ENCODE results near the gene ORMDL2. TPM values are rescaled to one million over a fixed set of nuclear protein-coding genes. Genes with fewer than 3 reads are reported as not detected.

Gene ORMDL2
- total RNA-seq, 1 donor from 2014 or later = 12.5 TPM

DNA sequence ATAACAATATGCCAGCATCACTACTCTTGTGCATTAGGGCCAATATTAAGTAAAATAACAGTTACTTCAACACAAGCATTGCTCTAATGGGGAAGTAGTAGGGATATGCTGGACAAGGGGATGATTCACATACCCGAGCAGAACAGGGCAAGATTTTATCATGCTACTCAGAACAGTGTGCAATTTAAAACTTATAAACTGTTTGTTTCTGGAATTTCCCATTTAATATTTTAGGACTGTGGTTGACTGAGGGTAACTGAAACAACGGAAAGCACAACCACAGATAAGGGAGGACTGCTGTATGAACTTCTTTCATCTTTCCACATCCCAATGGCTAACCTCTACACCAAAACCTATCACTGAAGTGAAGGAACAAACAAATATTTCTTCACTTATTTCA is 37.2 kb upstream of the ORMDL2 start:
- Histone ChIP-seq H3K27ac (no peak overlapping the region), H3K9ac (no peak overlapping the region), H3F3A (ENCODE audit: low read depth) (peaks cover 5% of the 10 kb centered on the region), H4K20me1 (ENCODE audit: low read depth) (peaks cover 7% of the 10 kb centered on the region), H3K4me2 (no peak overlapping the region), H3K9me3 (ENCODE audit: low read depth) (no peaks in the 10 kb centered on the region), H2AFZ (replicated peaks) (no peak overlapping the region), H3K4me3 (no peak overlapping the region), H3K36me3 (peaks cover 21% of the 10 kb centered on the region), H3K4me1 (no peaks in the 10 kb centered on the region), H3K27me3 (no peaks in the 10 kb centered on the region), H3K79me2 (ENCODE audit: low read depth) (peaks cover 23% of the 10 kb centered on the region)
- Mint-ChIP-seq H3K4me3 (no peak overlapping the region), H3K27me3 (ENCODE audit: insufficient read depth, low read depth) (peaks cover 3% of the 10 kb centered on the region), H3K4me1 (no peaks in the 10 kb centered on the region), H3K9me3 (no peaks in the 10 kb centered on the region), H3K36me3 (peaks cover 39% of the 10 kb centered on the region), H3K27ac (no peak overlapping the region)
- TF ChIP-seq, protein P1, sequence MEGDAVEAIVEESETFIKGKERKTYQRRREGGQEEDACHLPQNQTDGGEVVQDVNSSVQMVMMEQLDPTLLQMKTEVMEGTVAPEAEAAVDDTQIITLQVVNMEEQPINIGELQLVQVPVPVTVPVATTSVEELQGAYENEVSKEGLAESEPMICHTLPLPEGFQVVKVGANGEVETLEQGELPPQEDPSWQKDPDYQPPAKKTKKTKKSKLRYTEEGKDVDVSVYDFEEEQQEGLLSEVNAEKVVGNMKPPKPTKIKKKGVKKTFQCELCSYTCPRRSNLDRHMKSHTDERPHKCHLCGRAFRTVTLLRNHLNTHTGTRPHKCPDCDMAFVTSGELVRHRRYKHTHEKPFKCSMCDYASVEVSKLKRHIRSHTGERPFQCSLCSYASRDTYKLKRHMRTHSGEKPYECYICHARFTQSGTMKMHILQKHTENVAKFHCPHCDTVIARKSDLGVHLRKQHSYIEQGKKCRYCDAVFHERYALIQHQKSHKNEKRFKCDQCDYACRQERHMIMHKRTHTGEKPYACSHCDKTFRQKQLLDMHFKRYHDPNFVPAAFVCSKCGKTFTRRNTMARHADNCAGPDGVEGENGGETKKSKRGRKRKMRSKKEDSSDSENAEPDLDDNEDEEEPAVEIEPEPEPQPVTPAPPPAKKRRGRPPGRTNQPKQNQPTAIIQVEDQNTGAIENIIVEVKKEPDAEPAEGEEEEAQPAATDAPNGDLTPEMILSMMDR (IDR thresholded peaks at IDR 0.05) = no peak
- TF ChIP-seq EZH2phosphoT487 (IDR thresholded peaks at IDR 0.05) = no peak
- no peak for TF ChIP-seq EZH2 (IDR thresholded peaks at IDR 0.05)
- no peak for DNase-seq (ENCODE audit: low spot score)

DNA sequence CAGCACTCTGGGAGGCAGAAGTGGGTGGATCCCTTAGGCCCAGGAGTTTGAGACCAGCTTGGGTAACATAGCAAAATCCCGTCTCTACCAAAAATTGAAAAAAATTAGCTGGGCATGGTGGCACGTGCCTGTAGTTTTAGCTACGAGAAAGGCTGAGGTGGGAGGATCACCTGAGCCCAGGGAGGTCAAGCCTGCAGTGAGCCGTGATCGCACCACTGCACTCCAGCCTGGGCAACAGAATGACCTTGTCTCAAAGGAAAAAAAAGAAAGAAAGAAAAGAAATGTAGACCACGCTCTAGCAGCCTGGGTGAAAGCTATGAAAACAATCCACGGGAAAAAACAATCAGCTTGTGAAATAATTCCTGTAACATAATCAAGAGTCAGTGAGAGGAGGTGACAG is 29.3 kb upstream of the ORMDL2 start:
- H3K9ac ChIP-seq = no peak overlapping the region
- Mint-ChIP-seq H3K27me3 (ENCODE audit: insufficient read depth, low read depth) (no peaks in the 10 kb centered on the region), H3K9me3 (no peaks in the 10 kb centered on the region), H3K36me3 (peaks cover 42% of the 10 kb centered on the region), H3K27ac (no peak overlapping the region), H3K4me3 (no peak overlapping the region), H3K4me1 (no peaks in the 10 kb centered on the region)
- H4K20me1 ChIP-seq (ENCODE audit: low read depth) = peaks cover 4% of the 10 kb centered on the region
- no peaks in the 10 kb centered on the region for H3K4me1 ChIP-seq
- TF ChIP-seq EZH2phosphoT487 (IDR thresholded peaks at IDR 0.05) = no peak
- TF ChIP-seq, protein P1 (IDR thresholded peaks at IDR 0.05) = no peak
- no peak for TF ChIP-seq EZH2 (IDR thresholded peaks at IDR 0.05)
- no peak overlapping the region for H3K4me2 ChIP-seq
- no peaks in the 10 kb centered on the region for H3K27me3 ChIP-seq
- no peak overlapping the region for H3K4me3 ChIP-seq
- H2AFZ ChIP-seq (replicated peaks) = no peak overlapping the region
- peaks cover 39% of the 10 kb centered on the region for H3K36me3 ChIP-seq
- H3K27ac ChIP-seq = no peak overlapping the region
- peaks cover 7% of the 10 kb centered on the region for H3F3A ChIP-seq (ENCODE audit: low read depth)
- H3K9me3 ChIP-seq (ENCODE audit: low read depth) = no peaks in the 10 kb centered on the region
- H3K79me2 ChIP-seq (ENCODE audit: low read depth) = peaks cover 16% of the 10 kb centered on the region
- DNase-seq (ENCODE audit: low spot score) = no peak

DNA sequence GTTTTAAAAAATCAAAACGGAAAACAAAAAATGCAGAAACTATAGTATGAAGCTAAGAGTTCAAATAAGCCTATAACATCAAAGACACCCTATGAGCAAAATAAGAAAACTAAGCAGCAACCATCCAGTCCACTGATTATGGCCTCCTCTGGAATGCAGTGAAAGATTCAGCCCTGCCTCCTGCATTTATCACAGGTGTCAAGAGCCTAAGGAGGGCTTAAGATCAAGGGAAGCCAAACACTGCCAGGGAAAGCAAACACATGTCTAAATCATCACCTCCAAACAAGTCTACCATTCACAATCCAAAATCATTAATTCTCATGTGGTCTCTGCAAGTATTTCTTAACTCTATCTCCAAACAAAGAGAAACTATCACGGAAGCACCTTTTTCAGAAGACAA is 28.7 kb upstream of the ORMDL2 start:
- Histone ChIP-seq H3K79me2 (ENCODE audit: low read depth) (peaks cover 16% of the 10 kb centered on the region), H3F3A (ENCODE audit: low read depth) (peaks cover 12% of the 10 kb centered on the region), H3K4me1 (no peaks in the 10 kb centered on the region), H3K4me3 (no peak overlapping the region), H3K27me3 (no peaks in the 10 kb centered on the region), H3K36me3 (peaks cover 46% of the 10 kb centered on the region), H2AFZ (replicated peaks) (no peak overlapping the region), H3K4me2 (no peak overlapping the region), H4K20me1 (ENCODE audit: low read depth) (peaks cover 9% of the 10 kb centered on the region), H3K9ac (no peak overlapping the region), H3K9me3 (ENCODE audit: low read depth) (no peaks in the 10 kb centered on the region), H3K27ac (no peak overlapping the region)
- no peak for DNase-seq (ENCODE audit: low spot score)
- no peaks in the 10 kb centered on the region for H3K9me3 Mint-ChIP-seq
- no peak overlapping the region for H3K27ac Mint-ChIP-seq
- TF ChIP-seq, protein P1 (IDR thresholded peaks at IDR 0.05) = no peak
- no peak for TF ChIP-seq EZH2 (IDR thresholded peaks at IDR 0.05)
- TF ChIP-seq EZH2phosphoT487 (IDR thresholded peaks at IDR 0.05) = no peak
- H3K27me3 Mint-ChIP-seq (ENCODE audit: insufficient read depth, low read depth) = no peaks in the 10 kb centered on the region
- H3K4me3 Mint-ChIP-seq = no peak overlapping the region
- no peaks in the 10 kb centered on the region for H3K4me1 Mint-ChIP-seq
- H3K36me3 Mint-ChIP-seq = peaks cover 41% of the 10 kb centered on the region

Data from neural progenitor cell (in vitro differentiated cells).